Measurements from ENCODE around the gene ARID1A. TPM values are rescaled to one million over a fixed set of nuclear protein-coding genes. Genes with fewer than 3 reads are reported as not detected.
"Not testable (repeated sequence)": the region's sequence is repeated elsewhere in the genome, so short reads cannot be mapped to it uniquely, and the experiment has no call there.

Gene ARID1A
- polyA plus RNA-seq, 3 donors from 2014 or later: 7.1 to 34.6 (median 16.0) TPM

GRCh38 chr1:26704629-26705028 is 8.8 kb downstream of the ARID1A start:
- peak overlapping the region in 3 of 6 donors; percentile 57 to 68 (median 63) for H3K27ac Mint-ChIP-seq
- H3K36me3 Mint-ChIP-seq: peaks cover 0 to 3% (median 0%) of the 10 kb centered on the region in 3 donors
- H3K27me3 Mint-ChIP-seq (ENCODE audit: low read depth in 3 of 3): no peaks in the 10 kb centered on the region
- peak overlapping the region in 1 of 5 donors; percentile 23 for H3K4me3 Mint-ChIP-seq
- DNase-seq: no peak
- no peaks in the 10 kb centered on the region for H3K9me3 Mint-ChIP-seq
- peaks cover 17 to 48% of the 10 kb centered on the region in 2 donors for H3K4me1 Mint-ChIP-seq

GRCh38 chr1:26705227-26705626 is 9.4 kb downstream of the ARID1A start:
- H3K36me3 Mint-ChIP-seq; H3K27me3 Mint-ChIP-seq (ENCODE audit: low read depth in 3 of 3); H3K9me3 Mint-ChIP-seq; DNase-seq: not testable (repeated sequence)
- H3K4me3 Mint-ChIP-seq: peak overlapping the region in 2 of 5 donors; percentile 50 to 60
- H3K27ac Mint-ChIP-seq: peak overlapping the region in 3 of 6 donors; percentile 57 to 83 (median 63)
- H3K4me1 Mint-ChIP-seq: peaks cover 17 to 48% of the 10 kb centered on the region in 2 donors

- peak overlapping the region; percentile 63 to 89 (median 78) for H3K27ac Mint-ChIP-seq
- no peak for DNase-seq
- H3K9me3 Mint-ChIP-seq: no peaks in the 10 kb centered on the region
- H3K36me3 Mint-ChIP-seq: peaks cover 0 to 8% (median 6%) of the 10 kb centered on the region in 3 donors
- H3K27me3 Mint-ChIP-seq (ENCODE audit: low read depth in 3 of 3): no peaks in the 10 kb centered on the region
- peaks cover 24 to 54% of the 10 kb centered on the region in 2 donors for H3K4me1 Mint-ChIP-seq
- H3K4me3 Mint-ChIP-seq: peak overlapping the region; percentile 60 to 71 (median 68)
These were observed 10.0 kb downstream of the ARID1A start for GRCh38 chr1:26705788-26706311.

- H3K27ac Mint-ChIP-seq: peak overlapping the region; percentile 63 to 89 (median 78)
- DNase-seq: no peak
- H3K27me3 Mint-ChIP-seq (ENCODE audit: low read depth in 3 of 3): no peaks in the 10 kb centered on the region
- peak overlapping the region; percentile 60 to 71 (median 68) for H3K4me3 Mint-ChIP-seq
- H3K4me1 Mint-ChIP-seq: peaks cover 28 to 54% of the 10 kb centered on the region in 2 donors
- peaks cover 0 to 9% (median 6%) of the 10 kb centered on the region in 3 donors for H3K36me3 Mint-ChIP-seq
- H3K9me3 Mint-ChIP-seq: no peaks in the 10 kb centered on the region
These were observed 10.5 kb downstream of the ARID1A start for GRCh38 chr1:26706315-26706714.

- no peak for DNase-seq
- Mint-ChIP-seq H3K27me3 (ENCODE audit: low read depth in 3 of 3) (peaks cover 0 to 2% (median 0%) of the 10 kb centered on the region in 3 donors), H3K9me3 (no peaks in the 10 kb centered on the region), H3K4me3 (no peak overlapping the region), H3K4me1 (peaks cover 73 to 78% of the 10 kb centered on the region in 2 donors), H3K27ac (peak overlapping the region in 4 of 6 donors; percentile 39 to 81 (median 68)), H3K36me3 (peaks cover 0 to 9% (median 6%) of the 10 kb centered on the region in 3 donors)
These were observed 15.0 kb downstream of the ARID1A start for GRCh38 chr1:26710811-26711210.

GRCh38 chr1:26711777-26712176 is 16.0 kb downstream of the ARID1A start:
- Mint-ChIP-seq H3K9me3 (no peaks in the 10 kb centered on the region), H3K36me3 (peaks cover 0 to 9% (median 6%) of the 10 kb centered on the region in 3 donors), H3K4me3 (no peak overlapping the region), H3K27ac (peak overlapping the region; percentile 46 to 84 (median 66)), H3K4me1 (peaks cover 77 to 83% of the 10 kb centered on the region in 2 donors), H3K27me3 (ENCODE audit: low read depth in 3 of 3) (peaks cover 0 to 2% (median 0%) of the 10 kb centered on the region in 3 donors)
- no peak for DNase-seq

DNA sequence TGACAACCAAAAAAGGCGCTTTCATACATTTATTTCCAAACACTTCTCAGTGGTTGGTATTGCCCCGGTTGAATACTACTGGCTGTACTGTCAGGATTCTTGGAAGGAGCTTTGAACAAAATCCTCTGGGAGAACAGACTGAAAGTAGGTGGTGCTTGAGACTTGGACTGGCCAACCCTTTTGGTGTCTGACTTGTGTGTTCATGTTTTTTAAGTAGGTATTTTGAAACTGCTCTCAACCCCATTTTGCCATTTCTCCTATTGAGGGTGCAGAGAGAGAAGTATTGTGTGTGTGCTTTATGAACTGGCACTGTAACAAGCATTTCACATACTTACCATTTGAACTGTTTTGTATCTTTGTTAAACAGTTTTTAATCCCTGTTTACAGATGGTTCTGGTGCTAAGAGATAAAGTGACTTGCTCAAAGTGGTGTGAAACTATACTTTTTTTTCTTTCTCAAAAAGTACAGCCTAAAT is 21.2 kb downstream of the ARID1A start:
- Mint-ChIP-seq H3K4me1 (peaks cover 91 to 94% of the 10 kb centered on the region in 2 donors), H3K36me3 (peaks cover 0 to 3% (median 0%) of the 10 kb centered on the region in 3 donors), H3K4me3 (peak overlapping the region in 3 of 5 donors; percentile 9 to 48 (median 27)), H3K27me3 (ENCODE audit: low read depth in 3 of 3) (peaks cover 0 to 3% (median 0%) of the 10 kb centered on the region in 3 donors), H3K27ac (peak overlapping the region; percentile 20 to 82 (median 62)), H3K9me3 (no peaks in the 10 kb centered on the region)
- DNase-seq: no peak

GRCh38 chr1:26719205-26719604 is 23.4 kb downstream of the ARID1A start:
- peaks cover 0 to 3% (median 0%) of the 10 kb centered on the region in 3 donors for H3K36me3 Mint-ChIP-seq

GRCh38 chr1:26721669-26722355 is 26.0 kb downstream of the ARID1A start:
- H3K9me3 Mint-ChIP-seq: no peaks in the 10 kb centered on the region
- peak in 1 of 3 donors; percentile 16 for DNase-seq
- H3K27ac Mint-ChIP-seq: peak overlapping the region; percentile 17 to 87 (median 66)
- H3K4me3 Mint-ChIP-seq: peak overlapping the region; percentile 34 to 79 (median 59)
- H3K4me1 Mint-ChIP-seq: peaks cover 88 to 91% of the 10 kb centered on the region in 2 donors
- peaks cover 0 to 3% (median 3%) of the 10 kb centered on the region in 3 donors for H3K27me3 Mint-ChIP-seq (ENCODE audit: low read depth in 3 of 3)
- H3K36me3 Mint-ChIP-seq: peaks cover 0 to 8% (median 0%) of the 10 kb centered on the region in 3 donors

More at GRCh38 chr1:26719205-26719604, 23.4 kb downstream of the ARID1A start:
- no peak for DNase-seq
- Mint-ChIP-seq H3K4me3 (no peak overlapping the region), H3K27me3 (ENCODE audit: low read depth in 3 of 3) (peaks cover 0 to 3% (median 3%) of the 10 kb centered on the region in 3 donors), H3K4me1 (peaks cover 92 to 94% of the 10 kb centered on the region in 2 donors), H3K27ac (peak overlapping the region; percentile 25 to 82 (median 33)), H3K9me3 (no peaks in the 10 kb centered on the region)

DNA sequence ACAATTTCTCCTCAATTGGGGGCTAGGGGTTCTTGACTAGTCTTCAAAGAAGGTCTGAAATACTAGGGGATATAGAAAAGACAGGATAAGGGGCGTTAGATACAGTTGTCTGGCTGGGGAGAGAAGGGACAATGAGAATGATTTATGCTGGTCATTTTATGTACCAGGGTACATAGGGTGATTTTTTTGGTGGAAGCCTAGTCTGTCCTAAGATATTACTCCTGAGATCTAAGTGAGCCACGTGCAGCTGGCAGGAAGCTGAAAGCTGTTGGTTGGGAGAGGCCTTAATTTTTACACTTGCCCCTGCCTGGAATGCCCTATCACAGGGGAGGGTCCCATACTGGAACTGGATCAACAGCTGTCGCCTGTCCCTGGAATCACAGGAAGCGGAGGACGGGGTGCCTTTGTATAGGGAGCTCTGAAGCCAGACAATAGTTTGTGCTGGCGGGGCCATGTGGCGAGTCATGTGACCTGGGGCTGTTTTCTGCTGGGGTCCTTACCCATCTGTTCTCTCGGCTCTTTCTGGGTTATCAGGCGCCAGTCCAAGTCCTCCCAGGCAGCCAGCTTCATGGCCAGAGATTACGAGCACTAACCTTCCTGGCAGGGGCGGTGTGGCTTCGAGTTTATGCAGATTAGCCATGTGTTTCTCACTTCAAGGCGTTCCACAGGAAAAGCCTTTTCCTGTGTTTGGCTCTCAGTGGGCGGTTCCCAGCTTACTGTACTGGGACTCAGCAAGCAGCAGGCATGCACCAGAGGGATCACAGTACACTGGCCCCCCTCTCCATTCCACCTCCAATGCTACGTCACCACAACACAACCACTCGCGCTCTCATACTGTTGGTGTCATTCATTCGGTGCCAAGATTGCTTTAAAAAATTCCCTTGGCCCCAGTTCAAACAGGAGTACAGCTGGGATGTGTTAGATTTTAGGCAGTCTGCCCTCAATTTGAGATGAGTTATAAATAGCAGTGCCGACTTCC is 27.5 kb downstream of the ARID1A start:
- Mint-ChIP-seq H3K9me3 (no peaks in the 10 kb centered on the region), H3K36me3 (peaks cover 0 to 9% (median 0%) of the 10 kb centered on the region in 3 donors), H3K27me3 (ENCODE audit: low read depth in 3 of 3) (peaks cover 0 to 3% (median 3%) of the 10 kb centered on the region in 3 donors), H3K27ac (peak overlapping the region; percentile 51 to 87 (median 81)), H3K4me1 (peaks cover 86 to 91% of the 10 kb centered on the region in 2 donors), H3K4me3 (peak overlapping the region; percentile 55 to 86 (median 79))
- peak; percentile 37 to 44 (median 37) for DNase-seq

DNA sequence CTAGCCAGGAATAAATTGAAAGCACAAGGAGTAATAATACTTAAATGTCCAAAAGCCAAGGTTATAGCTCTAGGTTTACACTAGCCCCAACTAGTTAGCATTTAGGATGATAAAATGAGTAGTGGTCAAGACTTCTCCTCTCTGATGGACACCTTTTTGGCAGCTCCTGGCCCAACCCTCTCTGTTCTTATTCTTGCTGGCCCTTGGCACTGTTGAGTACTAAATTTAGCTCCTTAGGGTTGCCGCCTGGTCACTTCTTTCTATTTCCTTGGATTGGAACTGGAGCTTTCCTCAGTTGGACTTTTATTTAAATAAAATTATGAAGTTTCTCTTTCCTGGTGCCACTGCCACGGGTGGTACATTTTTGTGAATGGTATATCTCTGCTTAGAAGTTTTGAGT is 28.3 kb downstream of the ARID1A start:
- peaks cover 0 to 3% (median 3%) of the 10 kb centered on the region in 3 donors for H3K27me3 Mint-ChIP-seq (ENCODE audit: low read depth in 3 of 3)
- H3K4me1 Mint-ChIP-seq: peaks cover 86 to 91% of the 10 kb centered on the region in 2 donors
- peaks cover 0 to 9% (median 0%) of the 10 kb centered on the region in 3 donors for H3K36me3 Mint-ChIP-seq
- DNase-seq: no peak
- peak overlapping the region; percentile 49 to 86 (median 79) for H3K4me3 Mint-ChIP-seq
- H3K27ac Mint-ChIP-seq: peak overlapping the region; percentile 48 to 88 (median 82)
- H3K9me3 Mint-ChIP-seq: no peaks in the 10 kb centered on the region

DNA sequence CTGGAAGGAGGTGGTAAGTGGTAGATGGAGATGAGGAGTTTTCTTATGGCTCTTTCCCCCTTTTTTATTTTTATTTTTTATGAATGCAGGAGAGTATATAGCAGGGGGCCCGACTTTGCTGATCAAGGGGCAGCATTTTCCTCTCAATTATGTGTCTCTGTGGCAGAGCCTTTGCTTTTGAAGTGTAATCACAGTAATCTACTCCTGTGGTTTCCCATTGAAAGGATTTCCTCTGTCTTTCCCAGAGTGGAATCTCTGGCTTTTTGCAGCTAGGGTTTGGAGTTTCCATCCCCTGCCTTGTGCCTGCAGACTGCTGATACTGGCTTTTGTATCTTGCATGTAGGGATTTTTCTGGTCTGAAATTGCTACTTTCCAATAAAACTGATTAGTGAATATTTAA is 29.1 kb downstream of the ARID1A start:
- peak overlapping the region; percentile 49 to 86 (median 79) for H3K4me3 Mint-ChIP-seq

DNA sequence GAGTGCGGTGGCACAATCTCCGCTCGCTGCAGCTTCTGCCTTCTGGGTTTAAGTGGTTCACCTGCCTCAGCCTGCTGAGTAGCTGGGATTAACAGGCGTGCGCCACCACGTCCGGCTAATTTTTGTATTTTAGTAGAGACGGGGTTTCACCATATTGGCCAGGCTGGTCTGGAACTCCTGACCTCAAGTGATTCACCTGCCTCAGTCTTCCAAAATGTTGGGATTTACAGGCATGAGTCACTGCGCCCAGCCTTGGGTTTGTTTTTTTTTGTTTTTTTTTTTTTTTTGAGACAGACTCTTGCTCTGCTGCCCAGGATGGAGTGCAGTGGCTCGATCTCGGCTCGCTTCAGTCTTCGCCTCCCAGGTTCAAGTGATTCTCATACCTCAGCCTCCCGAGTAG is 30.1 kb downstream of the ARID1A start:
- not testable (repeated sequence) for DNase-seq; H3K27ac Mint-ChIP-seq; H3K27me3 Mint-ChIP-seq (ENCODE audit: low read depth in 3 of 3); H3K9me3 Mint-ChIP-seq; H3K36me3 Mint-ChIP-seq
- peaks cover 87 to 96% of the 10 kb centered on the region in 2 donors for H3K4me1 Mint-ChIP-seq
- H3K4me3 Mint-ChIP-seq: peak overlapping the region in 1 of 5 donors; percentile 33

More for the DNA sequence above, 29.1 kb downstream of the ARID1A start:
- Mint-ChIP-seq H3K4me1 (peaks cover 90 to 94% of the 10 kb centered on the region in 2 donors), H3K9me3 (no peaks in the 10 kb centered on the region), H3K27me3 (ENCODE audit: low read depth in 3 of 3) (peaks cover 0 to 3% (median 3%) of the 10 kb centered on the region in 3 donors), H3K36me3 (peaks cover 0 to 9% (median 2%) of the 10 kb centered on the region in 3 donors), H3K27ac (peak overlapping the region; percentile 48 to 88 (median 82))
- DNase-seq: no peak

All from immature natural killer cell (primary cell).